ENCODE results near the gene TUBGCP5.
A peak's percentile ranks its signal among the peaks of the same experiment; 100 is the strongest.

Gene TUBGCP5

DNA sequence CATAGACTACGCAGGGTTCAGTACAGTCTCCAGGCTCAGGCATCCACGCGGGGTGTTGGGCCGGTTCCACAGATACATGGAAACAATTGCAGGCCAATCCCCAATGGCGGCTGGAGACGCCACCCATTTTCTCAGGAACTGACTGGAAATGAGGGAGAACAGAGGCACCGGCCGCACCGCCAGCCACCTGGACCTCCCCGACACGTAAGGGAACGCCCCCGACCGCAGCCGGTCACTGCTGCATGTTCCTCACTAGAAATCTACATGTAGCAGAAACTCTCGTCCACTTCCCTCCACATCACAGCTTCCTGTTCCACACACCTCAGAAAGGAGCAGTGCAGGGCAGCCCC is 88.4 kb downstream of the TUBGCP5 start:
- CTCF ChIA-PET = no interaction called here
- no peak for TF ChIP-seq CTCF (conservative IDR thresholded peaks at IDR 0.05; ENCODE audit: low read depth)
- no peak for DNase-seq (ENCODE audit: low spot score)
- POLR2A ChIA-PET (ENCODE audit: low non-redundant PET) = no interaction called here
- peak overlapping the region; percentile 82 for H3K27ac ChIP-seq

- POLR2A ChIA-PET (ENCODE audit: low non-redundant PET) = no interaction called here
- peak overlapping the region; percentile 82; the same call in 1 of the 2 replicates for H3K27ac ChIP-seq
- DNase-seq (ENCODE audit: low spot score) = no peak
- CTCF ChIA-PET = no interaction called here
- TF ChIP-seq CTCF (conservative IDR thresholded peaks at IDR 0.05; ENCODE audit: low read depth) = no peak
Observed at GRCh38 chr15:22950256-22950990, 88.9 kb downstream of the TUBGCP5 start.
